DMS53 treated with DMSO at 0.1 percent for 48 hours (cell line): Measurements from ENCODE around the gene FGA.

Source experiments
- DNase-seq: peaks from one replicate; lab custom pipeline; 2025; ENCODE audit not compliant: unreplicated experiment; lab: John Stamatoyannopoulos, UW

The FGA gene

DNA sequence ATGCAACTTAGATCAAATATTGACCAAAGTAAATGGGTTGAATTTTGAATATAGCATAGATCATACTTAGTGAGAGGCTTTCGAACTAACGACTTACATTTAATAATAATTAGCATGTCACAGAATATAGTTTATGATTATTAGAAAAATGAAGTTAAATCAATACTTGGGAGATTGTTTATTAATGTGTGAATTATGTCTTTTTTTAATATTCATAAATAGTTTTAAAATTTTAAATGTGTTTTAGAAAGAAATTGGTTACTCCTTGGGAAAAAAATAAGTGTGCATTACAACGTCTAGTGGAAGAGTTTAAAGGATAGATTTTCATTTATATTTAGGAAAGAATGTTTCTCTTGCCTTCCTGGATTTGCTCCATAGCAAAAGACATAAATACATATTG lies 7.3 kb downstream of the FGA start:
- no peak for DNase-seq

DNA sequence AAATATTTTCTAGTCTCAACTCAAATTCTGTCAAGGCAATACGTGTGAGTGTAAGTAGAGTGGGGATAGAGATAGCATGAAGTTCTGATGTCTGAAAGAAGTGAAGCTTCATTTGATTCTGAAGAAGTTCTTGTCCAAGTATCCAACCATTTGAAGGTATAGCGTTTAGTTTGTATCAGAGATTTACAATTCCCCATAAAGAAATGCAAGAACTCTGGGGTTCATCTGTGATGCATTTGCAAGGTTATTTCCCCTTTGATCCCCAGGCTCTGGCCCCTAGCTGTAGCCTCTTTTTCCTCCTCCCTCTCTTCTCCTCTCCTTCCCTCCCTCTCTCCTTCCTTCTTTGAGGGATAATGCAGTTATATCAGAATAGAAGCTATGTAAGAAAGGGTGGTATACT lies 7.8 kb downstream of the FGA start:
- DNase-seq, result no peak

GRCh38 chr4:154579927-154580326 lies 10.6 kb downstream of the FGA start:
- DNase-seq, result no peak

GRCh38 chr4:154578919-154579318 lies 11.6 kb downstream of the FGA start:
- DNase-seq, result no peak

DNA sequence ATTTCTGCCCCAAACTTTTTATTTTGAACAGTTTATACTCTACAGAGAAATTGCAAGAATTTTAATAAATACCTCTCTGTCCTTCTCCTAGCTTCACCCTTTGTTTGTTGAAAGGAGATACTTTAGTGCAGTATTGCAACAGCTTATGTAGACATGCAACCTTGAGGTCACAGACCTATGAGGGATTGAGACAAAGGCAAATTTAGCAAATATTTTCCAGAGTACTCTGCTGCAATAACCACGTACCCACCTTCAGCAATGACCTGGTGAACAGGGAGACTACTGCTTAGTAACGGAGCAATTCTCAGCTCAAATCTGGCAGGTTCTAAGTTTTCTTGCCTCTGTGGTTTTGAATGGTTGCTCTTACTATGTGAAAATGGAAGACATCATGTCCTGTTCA lies 13.2 kb downstream of the FGA start:
- no peak for DNase-seq

DNA sequence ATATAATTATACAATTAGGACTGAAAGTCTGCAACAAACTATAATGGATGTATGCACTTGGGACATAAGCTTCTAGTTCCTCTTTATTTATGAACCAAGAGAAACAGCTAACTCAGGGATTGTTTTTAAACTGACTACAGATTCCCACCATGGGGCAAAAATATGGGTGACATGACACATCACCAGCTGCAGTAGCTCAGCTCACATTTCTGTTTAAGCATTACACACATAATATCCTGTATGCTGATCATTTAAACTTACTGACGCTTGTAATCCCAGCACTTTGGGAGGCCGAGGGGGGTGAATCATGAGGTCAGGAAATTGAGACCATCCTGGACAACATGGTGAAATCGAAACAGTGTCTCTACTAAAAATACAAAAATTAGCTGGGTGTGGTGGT lies 16.2 kb downstream of the FGA start:
- DNase-seq, result no peak

- DNase-seq, result no peak
Measured at GRCh38 chr4:154573190-154573870, 17.2 kb downstream of the FGA start.

- DNase-seq, result no peak
Measured at GRCh38 chr4:154569584-154569983, 21.0 kb downstream of the FGA start.

- DNase-seq, result no peak
Measured at GRCh38 chr4:154569028-154569427, 21.5 kb downstream of the FGA start.

DNA sequence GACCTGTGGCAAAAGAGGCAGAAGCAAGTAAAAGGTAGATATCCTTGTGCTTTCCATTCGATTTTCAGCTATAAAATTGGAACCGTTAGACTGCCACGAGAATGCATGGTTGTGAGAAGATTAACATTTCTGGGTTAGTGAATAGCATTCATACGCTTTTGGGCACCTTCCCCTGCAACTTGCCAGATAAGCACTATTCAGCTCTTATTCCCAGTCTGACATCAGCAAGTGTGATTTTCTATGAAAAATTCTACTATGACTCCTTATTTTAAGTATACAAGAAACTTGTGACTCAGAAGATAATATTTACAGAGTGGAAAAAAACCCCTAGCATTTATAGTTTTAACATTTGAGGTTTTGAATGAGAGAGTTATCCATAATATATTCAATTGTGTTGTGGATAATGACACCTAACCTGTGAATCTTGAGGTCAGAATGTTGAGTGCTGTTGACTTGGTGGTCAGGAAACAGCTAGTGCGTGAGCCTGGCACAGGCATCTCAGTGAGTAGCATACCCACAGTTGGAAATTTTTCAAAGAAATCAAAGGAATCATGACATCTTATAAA lies 23.8 kb downstream of the FGA start:
- no peak for DNase-seq

DNA sequence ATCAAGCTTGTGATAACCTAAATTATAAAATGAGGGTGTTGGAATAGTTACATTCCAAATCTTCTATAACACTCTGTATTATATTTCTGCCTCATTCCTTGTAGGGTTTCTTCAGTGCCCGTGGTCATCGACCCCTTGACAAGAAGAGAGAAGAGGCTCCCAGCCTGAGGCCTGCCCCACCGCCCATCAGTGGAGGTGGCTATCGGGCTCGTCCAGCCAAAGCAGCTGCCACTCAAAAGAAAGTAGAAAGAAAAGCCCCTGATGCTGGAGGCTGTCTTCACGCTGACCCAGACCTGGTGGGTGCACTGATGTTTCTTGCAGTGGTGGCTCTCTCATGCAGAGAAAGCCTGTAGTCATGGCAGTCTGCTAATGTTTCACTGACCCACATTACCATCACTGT lies 24.8 kb downstream of the FGA start:
- no peak for DNase-seq

DNA sequence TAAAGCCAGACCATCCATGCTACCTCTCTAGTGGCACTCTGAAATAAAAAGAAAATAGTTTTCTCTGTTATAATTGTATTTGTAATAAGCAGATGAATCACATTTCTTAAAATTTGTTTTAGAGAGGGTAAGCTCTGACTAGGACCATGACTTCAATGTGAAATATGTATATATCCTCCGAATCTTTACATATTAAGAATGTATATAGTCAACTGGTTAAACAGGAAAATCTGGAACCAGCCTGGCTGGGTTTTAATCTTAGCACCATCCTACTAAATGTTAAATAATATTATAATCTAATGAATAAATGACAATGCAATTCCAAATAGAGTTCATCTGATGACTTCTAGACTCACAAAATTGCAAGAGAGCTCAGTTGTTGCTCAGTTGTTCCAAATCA lies 26.2 kb downstream of the FGA start:
- DNase-seq, result no peak

DNA sequence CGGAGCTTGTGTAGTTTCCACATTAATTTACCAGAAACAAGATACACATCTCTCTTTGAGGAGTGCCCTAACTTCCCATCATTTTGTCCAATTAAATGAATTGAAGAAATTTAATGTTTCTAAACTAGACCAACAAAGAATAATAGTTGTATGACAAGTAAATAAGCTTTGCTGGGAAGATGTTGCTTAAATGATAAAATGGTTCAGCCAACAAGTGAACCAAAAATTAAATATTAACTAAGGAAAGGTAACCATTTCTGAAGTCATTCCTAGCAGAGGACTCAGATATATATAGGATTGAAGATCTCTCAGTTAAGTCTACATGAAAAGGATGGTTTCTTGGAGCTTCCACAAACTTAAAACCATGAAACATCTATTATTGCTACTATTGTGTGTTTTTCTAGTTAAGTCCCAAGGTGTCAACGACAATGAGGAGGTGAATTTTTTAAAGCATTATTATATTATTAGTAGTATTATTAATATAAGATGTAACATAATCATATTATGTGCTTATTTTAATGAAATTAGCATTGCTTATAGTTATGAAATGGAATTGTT lies 27.8 kb downstream of the FGA start, which contains the start of gene FGB:
FGB (plus strand) TSS at position 315 of the 558 bp plus-strand sequence; CDS start at position 323, 8 bp downstream.
- peak; percentile 4 for DNase-seq

GRCh38 chr4:154560824-154561231 lies 29.7 kb downstream of the FGA start:
- no peak for DNase-seq

DNA sequence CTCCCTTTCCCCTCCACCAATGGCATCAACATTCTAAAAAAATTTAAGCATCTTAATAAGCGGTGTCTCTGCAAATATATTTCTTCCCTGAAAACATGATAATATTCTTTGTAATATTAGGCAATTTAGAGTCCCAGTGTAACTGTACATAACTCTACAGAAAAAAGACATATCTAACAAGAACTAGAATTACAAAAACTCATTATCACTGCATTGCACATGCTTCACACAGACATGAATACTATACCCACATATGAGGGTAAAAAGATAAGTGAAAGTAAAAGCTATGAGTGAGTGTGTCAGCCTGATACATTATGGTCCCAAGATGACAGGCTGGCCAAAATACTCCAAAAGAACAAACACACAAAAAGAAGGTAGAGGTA lies 30.1 kb downstream of the FGA start:
- no peak for DNase-seq

DNA sequence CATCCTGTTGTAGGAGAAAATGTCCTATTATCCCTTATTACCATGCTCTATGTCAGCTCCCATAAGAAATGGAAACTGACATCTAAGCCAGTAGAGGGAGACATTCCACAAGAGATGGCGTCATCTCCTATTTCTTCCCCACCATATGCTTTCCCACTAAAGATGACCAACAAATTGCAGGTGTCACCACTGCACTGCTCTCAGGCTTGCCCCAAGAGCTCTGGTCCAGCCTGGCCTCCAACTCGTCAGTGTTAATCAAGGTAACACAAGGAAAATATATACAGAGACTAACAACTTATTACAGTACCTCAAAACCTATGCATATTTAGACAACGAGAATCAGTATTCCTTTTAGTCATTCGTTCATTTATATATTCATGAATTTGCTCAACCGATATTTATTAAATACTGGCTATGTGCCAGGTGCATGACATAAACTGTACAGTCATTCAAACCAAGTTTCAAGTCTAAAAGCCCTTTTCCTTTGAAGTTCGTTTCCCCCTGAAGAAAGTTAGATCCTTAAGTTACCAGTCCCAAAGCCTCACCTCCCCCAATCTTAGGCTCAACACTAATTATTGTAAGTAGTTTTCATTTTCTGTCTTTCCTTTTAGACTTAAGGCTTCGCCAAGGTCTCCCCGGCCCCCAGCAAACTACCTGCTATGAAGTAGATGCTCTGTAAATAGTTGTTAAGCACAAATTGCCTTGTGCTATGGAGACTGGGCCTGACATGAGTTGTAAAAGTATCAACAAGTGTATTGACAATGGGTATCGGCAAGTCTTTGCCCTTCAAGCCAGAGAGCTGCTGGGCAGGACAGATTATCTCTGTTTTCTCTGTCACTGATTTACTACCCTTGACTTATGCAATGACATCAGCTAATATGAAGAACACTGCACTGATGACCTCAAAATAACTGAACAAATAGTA lies 30.8 kb downstream of the FGA start:
- DNase-seq, result peak; percentile 69

DNA sequence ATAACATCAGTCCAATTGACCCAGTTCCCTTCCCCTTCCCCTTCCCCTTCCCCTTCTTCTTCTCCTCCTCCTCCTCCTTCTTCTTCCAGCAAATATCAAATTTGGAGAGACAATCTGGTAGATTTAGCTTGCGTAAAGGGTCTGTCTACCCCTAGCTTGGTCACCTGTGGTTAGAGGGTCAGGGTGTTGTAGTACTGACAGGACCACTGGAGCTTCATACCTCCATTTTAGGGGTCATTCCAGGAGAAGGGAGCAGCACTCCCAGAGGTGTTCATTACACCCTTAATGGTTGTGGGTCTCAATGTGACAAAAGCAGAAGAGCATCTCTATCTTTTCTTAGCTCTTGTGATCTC lies 31.4 kb downstream of the FGA start:
- no peak for DNase-seq

DNA sequence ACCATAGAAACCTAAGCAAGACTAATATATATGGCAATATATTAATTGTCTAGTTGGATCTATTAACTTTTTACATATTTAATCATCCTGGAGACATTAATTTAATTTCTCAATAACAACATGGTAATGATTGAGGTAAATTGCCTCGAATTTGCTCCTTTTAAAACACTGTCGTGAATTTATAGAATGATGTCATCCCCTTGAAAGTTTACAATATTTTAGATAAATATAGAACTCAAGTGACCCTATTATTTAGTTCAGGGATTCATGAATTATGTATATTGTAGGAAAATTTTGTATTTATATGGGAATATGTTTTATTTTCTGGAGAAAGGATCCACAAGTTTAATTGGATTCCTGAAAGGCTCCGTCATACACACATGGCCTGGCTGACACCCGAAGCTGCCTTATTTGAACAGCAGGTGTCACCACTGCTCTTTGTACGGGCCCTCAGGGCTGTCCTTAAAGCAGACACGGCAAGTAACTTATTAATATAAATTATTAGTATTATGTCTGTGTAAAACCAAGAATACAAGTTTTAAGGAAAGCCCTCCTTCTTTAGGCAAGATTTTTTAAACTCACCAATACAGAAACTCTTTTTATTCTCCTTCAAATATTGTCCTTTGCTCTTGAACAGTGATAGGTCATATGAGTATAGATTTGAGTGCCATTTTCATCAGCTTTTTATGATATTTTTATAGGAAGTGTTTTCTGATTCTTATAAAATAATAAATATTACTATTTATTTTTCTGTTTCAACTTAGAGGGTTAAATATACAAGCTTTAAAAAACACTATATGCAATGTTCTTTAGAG lies 38.5 kb downstream of the FGA start:
- DNase-seq, result peak; percentile 47

GRCh38 chr4:154549894-154550790 lies 40.4 kb downstream of the FGA start, which contains the start of gene PLRG1:
TSS of gene PLRG1 (minus strand) at chr4:154550400. CDS start at chr4:154550308, 92 bp downstream.
- peak; percentile 81 for DNase-seq

GRCh38 chr4:154545689-154546088 lies 44.9 kb downstream of the FGA start:
- DNase-seq, result no peak
